GM19238 (cell line): ENCODE measurements around the gene COL19A1.

Experiments used
- DNase-seq: peaks from one replicate; pipeline ENCODE4 v3.0.0; 2011; ENCODE audit warnings: low spot score; ENCODE audit not compliant: insufficient read length

The COL19A1 gene

DNA sequence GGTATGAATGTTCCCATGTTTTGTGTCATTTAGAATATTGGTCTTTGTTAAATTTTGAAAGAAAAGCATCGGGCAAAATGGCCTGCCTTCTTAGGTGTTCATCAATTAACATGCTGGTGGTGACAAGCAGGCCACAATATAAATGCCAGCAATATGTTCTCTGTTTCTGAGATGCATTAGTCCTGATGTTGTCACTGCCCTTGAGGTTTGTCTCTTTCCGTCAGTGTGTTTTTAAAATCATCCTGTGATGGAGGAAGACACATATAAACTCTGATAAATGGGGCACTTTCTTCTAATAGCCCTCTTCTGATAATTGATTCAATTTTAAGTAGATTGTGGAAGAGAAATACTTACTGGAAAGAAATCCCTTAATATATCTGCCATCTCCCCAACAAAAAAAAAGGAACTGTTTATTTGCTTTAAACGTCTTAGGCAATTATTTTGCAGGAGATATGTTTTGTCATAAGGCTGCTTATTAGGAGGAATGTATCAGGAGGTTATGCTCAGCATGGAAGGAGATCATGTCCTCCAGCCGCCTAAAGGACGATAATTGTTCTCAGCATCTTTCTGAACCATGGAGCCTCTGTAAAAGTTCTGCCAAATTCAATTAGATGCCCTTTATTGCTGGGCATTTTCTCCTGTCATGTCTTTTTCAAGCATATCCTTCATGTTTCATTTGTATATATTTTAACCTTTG lies 302.5 kb downstream of the COL19A1 start:
- no peak for DNase-seq

DNA sequence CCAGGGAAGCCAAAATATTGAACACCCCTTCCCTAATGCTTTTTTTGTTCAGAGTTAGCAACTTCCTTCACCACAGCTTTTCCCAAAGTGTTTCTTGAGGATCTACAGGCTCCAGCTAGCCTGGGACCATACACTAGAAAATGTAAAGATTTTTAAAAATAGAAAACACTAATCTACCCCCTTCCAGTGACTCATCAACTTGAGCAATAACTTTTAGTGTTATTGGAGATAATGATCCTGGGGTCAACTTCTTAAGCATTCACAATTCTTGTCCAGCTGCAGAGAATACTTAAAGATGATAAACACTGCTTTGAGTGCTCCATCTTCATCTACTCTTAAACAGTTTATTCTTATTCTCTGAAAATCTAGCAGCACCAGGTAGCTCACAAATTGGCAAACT lies 304.9 kb downstream of the COL19A1 start:
- DNase-seq, result no peak

DNA sequence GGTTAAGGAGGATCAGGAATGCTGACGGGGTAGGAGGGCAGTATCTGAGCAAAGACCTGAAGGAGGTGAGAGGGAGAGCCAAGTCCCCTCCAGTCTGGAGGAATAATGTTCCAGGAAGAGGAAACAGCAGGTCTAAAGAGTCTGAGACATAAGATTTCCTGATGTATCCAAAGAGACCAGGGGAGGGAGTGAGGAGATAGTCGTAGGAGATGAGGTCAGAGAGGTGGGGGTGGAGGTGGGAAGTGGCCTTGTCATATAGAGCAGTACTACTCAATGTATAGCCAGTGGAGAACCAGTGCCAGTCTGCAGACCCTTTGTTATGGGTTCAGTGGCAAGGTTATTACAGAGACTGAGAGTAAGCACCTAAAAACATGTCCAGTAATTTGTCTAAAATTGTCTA lies 305.9 kb downstream of the COL19A1 start:
- no peak for DNase-seq

DNA sequence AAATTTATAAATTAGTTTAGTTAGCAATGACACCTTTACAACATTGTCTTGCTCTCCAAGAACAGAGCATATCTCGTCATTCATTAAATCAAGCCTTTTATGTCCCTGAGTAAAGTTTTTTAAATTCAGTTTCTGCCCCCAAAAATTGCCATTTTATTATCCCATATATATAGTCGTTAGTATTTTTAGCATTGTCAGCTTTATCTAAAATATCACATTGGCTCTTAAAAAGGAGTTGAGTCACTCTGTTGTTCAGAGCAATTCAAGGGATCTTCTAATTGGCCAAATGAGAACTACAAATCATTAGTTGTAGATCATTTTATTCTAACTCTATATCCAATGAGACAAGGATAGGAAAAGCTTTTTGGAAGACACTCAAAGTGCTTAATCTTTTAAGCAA lies 309.4 kb downstream of the COL19A1 start:
- no peak for DNase-seq

DNA sequence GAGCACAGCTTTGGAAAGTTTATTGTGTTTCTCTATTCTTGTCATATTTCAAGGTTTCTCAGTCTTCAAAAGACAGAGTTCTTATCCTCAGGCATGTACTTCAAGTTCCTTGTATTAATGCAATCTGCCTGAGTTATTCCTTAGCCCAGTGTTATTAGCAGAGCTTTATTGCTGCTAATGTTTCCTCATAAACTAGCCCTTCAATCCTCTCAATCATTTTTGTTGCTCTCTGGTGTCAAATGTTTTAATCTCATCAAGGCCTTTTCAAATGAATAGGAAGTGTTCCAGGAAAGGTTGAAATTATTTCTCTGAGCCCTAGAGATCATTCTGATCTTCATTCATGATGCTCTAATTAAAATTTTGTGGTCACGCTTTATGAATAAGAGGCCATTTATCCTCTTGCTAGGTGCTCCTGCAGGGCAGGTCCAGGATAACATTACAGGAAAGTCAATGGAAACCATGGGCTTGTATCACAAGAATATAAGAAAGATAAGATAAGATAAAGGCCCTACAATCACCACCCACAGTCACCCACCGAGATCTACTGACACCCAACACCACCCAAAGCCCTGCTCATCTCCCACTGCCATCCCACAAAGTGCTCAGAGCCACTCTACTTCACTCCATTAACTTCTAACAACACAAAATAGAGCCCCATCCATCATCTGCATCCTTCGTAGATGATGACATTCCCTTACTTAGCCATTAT lies 310.6 kb downstream of the COL19A1 start:
- DNase-seq, result no peak

DNA sequence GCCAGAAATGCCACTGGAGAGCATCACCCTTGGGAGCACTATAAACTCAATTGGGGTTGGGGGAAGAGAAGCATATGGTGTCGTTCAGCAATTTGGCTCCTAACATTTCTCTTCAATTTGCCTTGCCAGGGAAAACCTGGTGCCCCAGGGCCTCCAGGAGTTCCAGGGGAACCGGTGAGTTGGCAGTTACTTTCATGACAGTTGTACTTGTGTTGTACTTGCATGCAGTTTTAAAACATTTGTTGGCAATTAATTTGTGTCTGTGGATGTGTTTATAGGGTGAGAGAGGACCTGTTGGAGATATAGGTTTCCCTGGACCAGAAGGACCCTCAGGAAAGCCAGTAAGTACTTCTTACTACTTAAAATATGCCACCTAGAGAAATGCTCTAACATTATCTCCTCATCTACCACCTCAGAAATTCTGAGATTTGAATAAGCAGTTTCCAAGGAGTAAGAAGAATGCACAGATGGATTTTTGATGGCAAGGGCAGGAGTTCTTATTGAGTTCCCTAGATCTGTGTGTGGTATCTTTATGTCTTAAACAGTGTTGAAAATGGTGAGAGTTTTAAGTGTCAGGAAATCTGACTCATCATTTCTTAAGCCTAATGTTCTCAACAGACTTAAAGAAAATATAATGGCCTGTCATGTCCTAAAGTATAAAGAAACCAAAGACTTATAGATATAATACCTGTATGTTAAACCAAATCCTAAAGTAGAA lies 314.0 kb downstream of the COL19A1 start:
- DNase-seq, result no peak

DNA sequence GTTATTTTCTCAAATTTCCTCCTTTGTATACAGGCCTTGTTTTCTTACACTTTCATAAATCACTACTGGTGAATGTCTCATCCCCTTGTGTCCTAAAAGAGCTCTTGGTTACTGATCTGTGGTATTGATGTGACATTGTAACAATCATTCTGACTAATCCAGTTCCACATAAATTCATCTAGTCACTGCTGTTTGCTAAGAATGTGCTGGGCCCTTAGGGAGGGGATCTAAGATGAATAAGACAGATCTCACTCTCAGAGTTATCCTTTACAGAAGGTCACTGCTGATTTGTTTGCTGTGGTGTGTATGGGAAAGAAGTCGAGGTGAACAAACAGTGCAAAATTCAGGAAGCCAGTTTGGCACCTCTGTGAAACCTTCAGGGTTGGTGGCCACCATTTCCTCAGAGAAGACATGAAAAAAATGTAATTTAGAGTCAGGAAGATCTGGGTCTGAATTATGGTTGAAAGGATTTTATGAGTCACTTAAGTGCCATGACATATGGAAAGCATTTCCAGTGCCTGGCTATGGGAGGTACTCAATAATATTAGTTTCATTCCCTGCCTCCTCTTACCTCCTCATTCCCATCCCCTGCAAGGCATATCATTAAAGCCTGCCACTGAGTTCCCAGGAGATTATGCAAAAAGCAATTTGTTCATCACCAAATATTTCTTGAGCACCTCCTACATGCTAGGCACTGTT lies 314.7 kb downstream of the COL19A1 start:
- no peak for DNase-seq

DNA sequence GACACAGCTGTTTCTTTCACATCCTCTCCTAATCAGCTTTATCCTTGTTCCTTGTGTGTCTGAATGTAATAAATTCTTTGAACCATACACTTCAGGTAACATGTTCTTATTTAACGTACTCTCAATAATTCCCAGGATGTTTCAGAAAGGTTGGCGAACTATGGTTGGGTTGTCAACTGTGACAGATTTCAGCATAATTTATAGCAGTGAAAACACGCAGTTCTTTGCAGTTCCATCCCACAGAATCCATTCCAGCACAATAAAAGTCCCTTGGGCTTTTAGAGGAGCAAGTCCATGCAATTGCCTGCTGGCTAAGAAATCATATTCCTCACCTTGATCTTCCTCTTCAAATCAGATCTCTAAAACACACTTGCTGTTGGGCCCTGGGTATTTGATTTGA lies 317.2 kb downstream of the COL19A1 start:
- no peak for DNase-seq

DNA sequence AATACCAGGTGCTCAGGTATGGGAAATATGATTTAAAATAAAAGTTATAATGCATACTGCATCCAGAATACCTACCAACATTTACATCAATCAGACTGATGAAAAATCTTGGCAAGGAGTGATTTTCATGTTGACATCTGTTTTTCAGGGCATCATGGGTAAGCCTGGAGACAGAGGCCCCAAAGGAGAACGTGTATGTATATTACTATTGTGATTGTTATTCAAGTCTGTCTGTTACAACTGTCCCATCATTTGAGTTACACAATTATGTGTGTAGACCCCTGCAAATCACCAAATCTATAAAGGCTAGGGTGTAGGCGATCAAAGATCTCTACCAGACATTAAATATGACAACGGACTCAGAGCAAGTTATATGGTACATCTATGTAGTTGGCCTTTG lies 318.4 kb downstream of the COL19A1 start:
- no peak for DNase-seq

DNA sequence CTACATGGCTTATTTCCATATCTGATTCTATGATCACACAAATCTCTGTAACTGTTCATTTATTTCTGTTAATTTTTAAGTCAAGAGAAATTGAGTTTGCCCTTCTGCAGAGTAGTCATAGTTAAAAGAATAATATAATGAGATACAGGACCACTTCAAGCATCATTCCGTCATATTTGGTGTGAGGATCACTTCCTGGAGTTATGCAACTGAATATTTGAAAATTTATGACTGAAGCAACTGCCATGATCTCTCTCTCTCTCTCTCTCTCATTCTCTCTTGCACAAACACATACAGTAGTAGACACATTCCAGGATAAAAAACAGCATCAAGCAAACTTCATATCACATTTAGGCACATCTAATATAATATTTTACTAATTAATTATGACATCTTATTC lies 320.1 kb downstream of the COL19A1 start:
- no peak for DNase-seq

DNA sequence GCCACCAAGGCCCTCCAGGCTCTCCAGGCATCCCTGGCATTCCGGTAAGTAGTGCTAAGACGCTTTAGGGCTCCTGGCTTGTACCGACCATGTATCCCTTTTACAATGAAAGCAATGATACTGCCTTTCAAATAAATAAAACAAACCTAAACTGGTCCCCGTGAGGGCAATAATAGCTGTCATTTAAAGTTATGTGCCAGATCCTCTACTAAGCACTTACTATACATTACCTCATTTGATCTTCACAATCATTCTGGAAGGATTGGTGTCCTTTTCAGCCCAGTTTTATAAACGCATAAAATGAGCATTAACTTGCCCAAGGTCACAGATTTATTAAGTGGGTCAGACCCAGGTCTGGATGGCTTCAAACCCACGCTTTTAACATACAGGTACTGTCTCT lies 321.8 kb downstream of the COL19A1 start:
- no peak for DNase-seq

DNA sequence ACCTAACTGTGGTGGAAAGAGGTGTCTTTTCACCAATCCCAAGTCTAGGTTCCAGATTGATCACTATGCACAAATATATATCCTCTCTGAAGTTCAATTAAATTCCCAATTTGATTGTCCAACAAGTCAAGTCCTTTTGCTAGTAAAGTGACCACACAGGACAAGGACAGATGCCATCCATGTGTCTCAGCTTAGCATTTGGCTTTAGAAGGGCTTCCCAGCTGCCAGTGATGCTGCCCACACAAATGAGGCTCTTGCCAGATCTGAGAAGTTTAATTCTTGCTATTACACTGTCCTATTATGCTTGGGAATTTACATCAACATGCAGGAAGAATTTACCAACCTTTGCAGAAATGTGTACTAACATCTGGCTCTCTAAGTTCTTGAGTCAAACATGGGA lies 328.1 kb downstream of the COL19A1 start:
- no peak for DNase-seq

DNA sequence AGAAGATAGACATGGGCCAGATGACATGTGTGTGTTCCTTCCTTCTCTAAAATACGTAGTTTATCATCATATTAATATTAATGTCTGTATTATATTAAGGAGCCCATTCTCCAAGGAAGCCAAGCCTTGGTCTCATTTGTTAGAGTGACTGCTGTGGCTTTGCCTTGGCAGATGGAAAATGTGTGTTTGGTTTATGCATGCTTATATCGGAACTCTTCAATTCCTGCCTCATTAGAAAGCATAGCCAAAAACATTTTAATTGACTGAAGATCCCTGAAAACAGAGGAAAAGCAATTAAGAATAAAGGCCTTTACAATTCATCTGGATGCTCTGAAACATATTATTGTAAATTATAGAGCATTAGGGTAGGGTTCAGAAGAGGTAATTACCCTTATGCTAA lies 330.2 kb downstream of the COL19A1 start:
- DNase-seq, result no peak

DNA sequence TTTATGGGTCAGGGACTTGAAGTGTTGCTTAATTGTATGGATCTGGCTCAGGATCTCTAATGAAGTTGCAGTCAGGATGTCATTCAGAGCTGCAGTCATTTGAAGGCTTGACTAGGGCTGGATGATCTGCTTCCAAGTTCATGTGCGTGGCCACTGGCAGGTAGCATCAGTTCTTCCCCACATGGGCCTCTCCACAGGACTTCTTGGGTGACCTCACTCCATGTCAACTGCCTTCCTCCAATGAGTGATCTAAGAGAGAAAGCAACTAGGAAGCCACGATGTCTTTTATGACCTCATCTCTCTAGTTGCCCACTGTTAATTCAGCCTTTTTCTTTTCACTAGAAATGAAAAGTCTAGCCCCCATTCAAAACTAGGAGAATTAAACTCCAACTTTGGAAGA lies 332.4 kb downstream of the COL19A1 start:
- DNase-seq, result no peak

DNA sequence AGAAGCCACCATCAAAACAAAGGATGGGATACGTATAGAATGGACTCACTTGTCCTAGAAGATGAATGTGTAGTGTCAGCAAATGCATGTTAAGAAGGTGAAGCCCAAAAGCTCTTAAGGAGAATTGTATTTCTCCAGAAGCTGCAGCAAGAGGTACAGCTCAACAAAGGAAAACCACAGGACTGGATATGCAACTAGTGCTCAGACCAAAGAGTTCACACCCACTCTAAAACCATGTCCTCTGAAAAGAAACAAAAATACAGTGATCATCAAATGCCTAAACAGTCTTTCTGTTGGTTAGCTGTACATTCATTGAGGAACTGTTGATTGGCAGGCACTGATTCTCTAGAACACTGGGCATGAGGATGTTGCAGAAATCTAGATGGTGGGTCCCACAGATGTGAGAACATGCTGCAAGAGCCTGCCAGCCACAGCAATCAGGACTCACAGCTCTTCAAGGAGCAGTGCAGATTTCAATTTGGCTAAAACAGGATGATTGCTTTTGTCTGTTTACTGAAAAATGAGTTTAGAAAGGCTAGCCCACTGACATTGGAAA lies 342.0 kb downstream of the COL19A1 start:
- no peak for DNase-seq

DNA sequence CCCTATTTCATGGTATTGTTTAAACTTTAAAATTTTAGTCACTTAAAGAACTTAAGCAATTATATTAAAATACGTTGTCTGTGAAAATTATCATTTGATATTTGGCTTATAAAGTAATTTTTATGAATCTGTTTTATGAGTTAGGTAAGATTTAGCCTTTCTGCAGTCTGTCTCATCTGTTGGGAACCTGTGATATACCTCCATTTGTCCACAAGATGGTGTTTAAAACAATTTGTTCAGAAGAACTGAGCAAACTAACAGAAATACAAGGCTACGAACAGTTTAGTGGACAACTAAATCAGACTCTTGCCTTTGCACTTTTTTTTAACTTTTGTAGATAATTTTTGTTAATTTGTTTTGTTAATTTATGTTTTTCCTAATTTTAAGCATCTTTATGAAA lies 344.1 kb downstream of the COL19A1 start:
- no peak for DNase-seq

DNA sequence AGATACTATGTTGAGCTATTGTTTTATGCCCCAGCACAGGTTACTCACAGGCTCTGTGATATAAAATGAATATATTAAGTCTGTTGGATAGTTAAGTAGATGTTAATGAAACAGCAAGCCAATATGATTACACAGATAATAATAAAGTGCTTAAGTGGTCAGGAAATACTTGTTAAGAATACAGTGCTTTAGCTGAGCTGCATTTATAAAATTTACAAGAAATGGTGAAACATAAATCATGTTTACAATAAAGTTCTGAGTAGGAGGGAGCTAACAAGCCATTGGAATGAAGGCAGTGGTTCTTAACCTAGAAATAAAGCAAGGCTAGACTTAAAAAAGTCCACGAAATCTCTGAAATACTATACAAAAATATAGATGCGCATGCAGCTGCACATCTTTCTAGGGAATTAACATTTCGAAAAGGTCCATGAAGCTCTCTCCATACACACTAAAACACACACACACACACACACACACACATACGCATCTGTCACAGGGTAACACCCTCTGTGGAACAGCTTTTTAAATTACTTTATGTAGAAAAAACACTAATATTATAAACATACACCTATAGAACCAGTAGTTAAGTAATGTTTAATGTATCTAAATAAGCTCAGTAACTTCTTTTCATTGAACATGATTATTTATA lies 349.2 kb downstream of the COL19A1 start:
- no peak for DNase-seq

DNA sequence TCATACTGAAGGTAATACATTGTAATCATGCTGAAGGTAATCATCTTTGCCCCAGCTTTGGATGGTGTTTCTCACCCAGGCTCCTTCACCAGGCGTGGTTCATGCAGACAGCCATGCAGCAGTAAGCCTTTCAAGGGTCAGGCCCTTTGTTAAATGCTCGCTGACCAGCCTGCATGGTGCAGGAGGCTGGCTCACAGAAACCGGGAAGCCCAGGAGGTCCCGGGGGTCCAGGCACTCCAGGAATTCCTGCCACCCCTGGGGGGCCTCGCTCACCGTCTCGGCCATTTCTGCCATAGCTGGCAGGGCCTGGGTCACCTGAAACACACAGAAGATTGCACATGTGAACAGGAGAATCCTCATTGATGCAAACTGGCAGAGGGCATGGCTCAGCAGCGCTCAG lies 350.4 kb downstream of the COL19A1 start:
- no peak for DNase-seq

DNA sequence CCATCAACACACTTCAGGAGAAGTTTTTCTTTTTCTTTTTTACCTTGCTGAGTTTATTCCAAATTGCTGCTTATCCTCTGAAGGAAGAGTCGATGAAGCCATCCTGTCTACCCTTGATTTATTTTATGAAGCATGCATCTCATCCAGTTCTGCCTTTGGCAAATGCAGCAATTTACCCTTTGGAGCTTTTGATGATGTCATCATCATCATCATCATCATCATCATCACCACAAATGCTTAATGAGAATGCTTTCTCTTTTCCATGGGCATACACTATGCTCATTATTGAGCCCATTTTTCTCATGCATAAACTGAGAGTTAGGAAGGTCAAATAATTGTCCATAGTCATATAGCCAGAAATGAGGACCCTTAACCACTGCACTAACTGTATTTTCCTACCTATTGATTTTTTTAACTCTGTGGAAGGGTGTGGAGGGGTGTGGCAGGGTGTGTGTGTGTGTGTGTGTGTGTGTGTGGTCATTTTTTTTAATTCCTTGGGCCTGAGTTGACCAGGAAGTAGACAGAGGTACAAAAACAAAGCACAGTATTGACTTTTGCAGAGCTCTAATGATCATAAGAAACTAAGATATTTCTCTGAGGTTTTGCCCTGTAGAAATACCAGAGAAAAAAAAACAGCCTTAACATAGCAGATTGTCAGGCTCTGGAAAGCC lies 353.7 kb downstream of the COL19A1 start:
- DNase-seq, result no peak

DNA sequence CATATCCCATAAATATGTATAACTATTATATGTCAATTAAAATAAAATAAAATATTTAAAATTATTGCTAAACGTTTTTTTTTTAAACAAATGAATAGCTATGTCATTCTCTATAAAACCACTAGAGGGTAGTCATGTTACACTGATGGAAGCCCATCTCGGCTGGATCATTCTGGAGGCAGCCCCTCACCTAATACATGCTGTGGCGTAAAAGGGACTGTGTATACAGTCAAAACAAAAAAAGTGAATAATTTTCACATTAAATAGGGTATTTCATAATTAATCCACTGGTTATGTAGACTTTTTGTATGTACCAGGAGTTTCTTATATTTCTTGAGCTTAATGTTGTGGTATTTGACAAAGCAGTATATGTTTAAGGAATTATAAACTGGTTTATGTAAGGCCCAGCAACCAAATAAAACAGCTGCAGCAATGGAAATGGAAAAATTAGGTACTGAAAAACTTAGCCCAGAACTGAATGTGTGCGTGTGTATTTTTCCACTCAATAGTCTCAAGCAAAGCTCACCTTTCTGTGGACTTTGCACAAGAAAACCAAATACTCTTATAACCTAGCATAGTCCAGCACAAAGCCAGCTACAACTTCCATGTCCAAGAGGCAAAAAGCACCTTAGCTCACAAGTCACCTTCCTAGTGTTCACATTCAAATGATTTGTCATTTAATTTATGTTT lies 354.8 kb downstream of the COL19A1 start:
- DNase-seq, result peak; percentile 16
